HPDE6-E6E7 (cell line): ENCODE measurements around the gene PRKAR2B.
"Not testable (repeated sequence)": the region's sequence is repeated elsewhere in the genome, so short reads cannot be mapped to it uniquely, and the experiment has no call there.

Experiments used
- DNase-seq: peaks from one replicate; pipeline ENCODE4 v3.0.0; 2011; ENCODE audit warnings: missing footprints; ENCODE audit errors: extremely low spot score

The PRKAR2B gene

DNA sequence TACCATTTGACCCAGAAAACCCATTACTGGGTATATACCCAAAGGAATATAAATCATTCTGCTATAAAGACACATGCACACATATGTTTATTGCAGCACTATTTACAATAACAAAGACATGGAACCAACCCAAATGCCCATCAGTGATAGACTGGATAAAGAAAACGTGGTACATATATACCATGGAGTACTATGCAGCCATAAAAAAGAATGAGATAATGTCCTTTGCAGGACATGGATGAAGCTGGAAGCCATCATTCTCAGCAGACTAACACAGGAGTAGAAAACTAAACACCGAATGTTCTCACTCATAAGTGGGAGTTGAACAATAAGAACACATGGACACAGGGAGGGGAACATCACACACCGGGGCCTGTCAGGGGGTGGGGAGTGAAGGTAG, 111.2 kb downstream of the PRKAR2B start:
- DNase-seq = not testable (repeated sequence)

- no peak for DNase-seq
These were observed 112.6 kb downstream of the PRKAR2B start for GRCh38 chr7:107157091-107157490.

GRCh38 chr7:107158028-107158427, 113.5 kb downstream of the PRKAR2B start:
- DNase-seq = no peak

GRCh38 chr7:107160389-107160788, 115.9 kb downstream of the PRKAR2B start:
- no peak for DNase-seq

DNA sequence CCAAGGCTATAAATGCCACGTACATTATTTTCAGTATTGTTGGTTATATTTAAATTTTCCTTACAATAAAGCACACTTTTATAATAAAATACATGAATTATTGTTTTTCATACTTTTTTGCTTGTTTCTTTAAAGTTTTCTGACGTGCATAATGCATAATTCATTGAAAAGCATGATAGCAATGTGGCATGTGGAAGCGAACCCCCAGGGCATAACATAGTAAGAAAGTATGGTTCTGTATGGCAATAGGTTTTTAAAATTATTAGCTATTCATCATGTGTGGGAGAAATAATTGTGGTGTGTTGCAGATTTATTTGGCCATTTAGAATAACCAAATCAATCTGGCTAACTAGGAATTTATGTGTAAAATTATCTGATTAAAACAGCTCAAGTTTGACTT, 116.9 kb downstream of the PRKAR2B start:
- DNase-seq = no peak

- no peak for DNase-seq
These were observed 118.0 kb downstream of the PRKAR2B start for GRCh38 chr7:107162475-107162874.

DNA sequence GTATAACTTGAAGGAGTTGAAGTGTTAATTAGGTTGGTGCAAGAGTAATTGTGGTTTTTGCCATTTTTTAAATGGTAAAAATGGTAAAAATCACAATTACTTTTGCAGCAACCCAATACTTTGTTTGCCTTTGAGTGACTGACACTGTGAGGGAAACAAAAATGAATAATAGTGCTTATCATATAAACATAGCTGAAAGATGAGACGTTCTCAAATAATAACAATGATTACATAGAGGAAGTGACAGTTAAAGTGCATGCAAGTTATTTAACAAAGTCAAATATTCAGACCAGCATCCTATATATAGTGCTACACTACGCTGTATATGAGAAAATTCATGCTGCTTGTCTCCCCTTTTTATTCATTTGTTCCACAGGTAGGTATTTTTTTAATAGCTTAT, 119.6 kb downstream of the PRKAR2B start:
- DNase-seq = no peak

DNA sequence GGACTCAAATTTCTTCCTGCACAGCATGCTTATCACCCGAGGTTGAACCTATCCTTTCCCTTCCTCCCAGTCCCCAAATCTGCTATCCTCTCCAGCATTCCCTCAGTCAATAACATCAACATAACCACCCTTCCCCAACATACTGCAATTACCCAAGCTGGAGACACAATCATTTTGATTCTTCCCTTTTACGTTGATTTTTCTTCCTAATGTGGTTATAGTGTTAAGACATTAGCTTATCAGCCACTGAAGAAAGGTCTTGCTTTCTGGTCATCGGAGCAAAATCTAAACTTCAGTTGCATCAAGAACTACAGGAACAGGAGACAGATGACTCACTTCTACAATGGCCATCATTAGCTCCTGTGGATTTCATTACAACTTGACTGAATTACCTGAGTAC, 120.8 kb downstream of the PRKAR2B start:
- DNase-seq = no peak

DNA sequence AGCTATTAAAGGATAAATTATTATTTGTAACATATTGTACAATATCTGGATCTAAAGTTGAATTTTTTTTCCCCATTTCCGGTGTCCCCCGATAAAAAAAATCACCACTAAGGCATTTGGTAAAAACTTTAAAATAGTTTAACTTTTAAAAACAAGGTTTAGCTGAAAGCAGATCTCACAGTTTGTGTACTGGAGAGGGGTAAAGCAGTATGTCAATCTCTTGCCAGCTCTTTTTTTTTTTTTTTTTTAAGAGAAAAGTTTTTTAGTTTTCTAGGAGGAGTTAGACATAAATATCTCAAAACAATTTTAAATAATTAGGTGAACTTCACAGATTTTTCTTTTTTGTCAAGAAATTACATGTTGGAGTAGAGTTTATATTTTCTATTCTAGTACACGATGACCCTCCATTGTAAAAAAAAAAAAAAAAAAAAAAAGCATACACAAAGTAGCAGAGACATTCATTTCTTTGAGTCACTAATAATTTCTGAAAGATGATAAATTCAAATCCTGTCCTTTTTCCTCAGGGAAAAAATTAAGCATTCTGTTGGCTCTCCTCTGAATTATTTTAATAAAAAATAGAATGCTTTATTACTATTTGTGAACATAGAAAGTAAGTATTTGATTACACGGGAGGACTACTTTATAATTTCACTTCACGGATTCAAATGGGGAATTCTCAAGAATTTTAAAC, 122.4 kb downstream of the PRKAR2B start:
- DNase-seq = no peak

- peak; percentile 41 for DNase-seq
These were observed 123.2 kb downstream of the PRKAR2B start for GRCh38 chr7:107167483-107168232.

GRCh38 chr7:107168233-107169119, 124.0 kb downstream of the PRKAR2B start, which contains the start of gene HBP1:
Gene HBP1, plus strand, starts transcription at chr7:107169003. Its CDS starts 10,891 bp downstream, at chr7:107179894.
- peak; percentile 92 for DNase-seq

DNA sequence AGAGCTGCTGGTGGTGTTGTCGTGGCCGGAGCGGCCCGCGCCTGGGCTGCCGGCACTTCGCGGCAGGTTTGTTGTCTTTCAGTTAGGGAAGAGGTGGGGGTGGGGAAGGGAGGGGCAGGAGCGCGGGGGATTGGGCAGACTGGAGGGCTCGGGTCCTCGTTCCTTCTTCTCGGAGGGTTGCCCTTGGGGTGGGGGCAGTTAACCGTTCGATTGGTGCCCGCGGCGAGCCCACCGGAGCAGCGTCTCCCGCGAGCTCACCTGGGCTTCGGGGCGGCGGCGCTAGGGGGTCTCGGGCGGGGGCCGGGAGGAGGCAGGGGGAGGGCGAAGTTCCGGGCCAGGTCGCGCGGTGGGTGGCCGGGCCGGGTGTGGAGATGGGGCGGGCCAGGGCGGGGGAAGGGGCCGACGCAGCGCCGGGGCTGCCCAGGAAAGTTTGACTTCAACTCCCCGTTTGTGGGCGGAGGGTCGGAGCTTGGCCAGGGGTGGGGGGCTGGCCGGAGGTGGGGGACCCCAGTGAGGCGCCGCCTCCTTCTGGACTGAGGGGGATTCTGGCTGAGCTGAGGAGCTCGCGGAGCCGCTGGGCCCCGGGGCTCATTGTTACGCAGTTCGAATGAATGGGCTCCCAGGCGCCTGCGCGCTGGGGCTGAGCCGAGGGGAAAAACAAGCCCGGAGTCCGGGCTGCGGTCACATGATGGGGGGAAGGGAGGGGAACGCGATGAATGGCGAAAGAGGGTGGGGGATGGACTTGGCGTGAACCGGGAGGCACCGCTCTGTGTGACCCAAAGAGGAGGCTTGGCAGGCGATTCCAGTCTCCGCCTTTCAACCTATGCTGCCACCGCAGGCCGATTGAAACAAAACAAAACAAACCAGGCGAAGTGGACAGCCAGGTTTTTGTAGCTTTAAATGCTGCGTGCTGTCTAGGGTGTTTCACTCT, 124.9 kb downstream of the PRKAR2B start:
- peak; percentile 86 for DNase-seq

DNA sequence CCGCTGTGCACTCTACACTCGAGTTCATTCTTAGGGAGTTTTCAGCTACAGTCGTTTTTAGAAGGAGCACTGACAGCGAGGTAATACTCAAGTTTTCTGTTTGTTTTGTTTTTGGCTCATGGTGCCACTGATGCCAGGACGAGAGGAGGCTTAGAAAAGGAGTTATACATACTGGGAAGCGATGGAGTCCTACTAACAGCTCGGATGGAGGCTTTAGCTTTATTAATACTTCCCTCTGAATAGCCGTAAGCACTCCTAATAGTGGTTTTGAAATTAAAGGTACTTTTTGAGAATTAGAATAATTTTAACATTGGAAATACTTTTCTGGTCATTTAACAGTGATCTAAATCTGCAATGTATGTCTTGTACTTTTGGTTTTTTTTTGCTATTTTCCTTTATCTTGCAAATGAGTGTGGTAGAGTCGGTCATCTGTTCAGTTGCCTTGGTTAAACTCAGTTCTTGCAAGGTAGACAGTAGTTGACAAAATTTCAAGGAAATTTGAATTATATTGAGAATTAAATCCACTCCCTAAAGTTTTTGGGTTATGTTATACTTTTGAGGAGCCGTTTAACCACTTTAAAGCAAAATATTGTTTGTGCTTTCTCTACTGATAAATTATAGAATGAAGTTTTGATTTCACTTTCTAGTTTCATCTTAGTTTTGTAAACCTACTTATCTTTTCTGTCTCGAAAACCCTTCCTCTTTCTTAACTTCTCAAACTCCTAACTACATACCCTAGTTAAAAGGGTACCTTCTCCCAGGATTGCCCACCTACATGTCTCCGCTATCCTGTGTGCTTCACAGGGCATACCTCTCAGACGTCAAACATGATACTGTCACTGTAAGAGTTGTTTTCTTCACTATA, 125.8 kb downstream of the PRKAR2B start:
- DNase-seq = no peak

GRCh38 chr7:107171496-107171895, 127.0 kb downstream of the PRKAR2B start:
- no peak for DNase-seq

GRCh38 chr7:107172276-107173032, 127.9 kb downstream of the PRKAR2B start:
- DNase-seq = no peak

- DNase-seq = no peak
These were observed 128.7 kb downstream of the PRKAR2B start for GRCh38 chr7:107173191-107173590.

GRCh38 chr7:107173691-107174406, 129.3 kb downstream of the PRKAR2B start:
- no peak for DNase-seq

DNA sequence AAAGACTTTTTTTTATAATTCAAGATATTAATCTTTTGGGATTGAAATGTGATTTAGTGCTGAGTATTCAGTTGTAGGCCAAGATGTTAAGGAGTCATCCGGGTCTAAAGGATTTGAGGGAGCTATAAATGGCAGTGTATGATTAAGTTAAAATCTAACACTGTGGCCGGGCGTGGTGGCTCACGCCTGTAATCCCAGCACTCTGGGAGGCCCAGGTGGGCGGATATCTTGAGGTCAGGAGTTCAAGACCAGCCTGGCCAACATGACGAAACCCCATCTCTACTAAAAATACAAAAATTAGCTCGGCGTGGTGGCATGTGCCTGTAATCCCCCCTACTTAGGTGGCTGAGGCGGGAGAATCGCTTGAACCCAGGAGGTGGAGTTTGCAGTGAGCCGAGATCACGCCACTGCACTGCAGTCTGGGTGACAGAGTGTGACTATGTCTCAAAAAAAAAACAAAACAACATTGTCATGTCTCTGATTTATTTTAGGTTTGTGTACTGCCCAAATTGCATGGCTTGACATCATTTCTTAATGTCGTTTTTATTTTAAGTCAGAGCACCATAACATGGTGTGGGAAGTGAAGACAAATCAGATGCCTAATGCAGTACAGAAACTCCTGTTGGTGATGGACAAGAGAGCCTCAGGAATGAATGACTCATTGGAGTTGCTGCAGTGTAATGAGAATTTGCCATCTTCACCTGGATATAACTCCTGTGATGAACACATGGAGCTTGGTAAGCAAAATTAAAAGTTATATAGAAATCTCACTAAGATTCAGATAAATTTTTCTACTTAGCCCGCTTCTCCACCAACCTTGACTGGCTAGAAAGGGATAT, 135.0 kb downstream of the PRKAR2B start:
- DNase-seq = peak; percentile 43
